Measurements from ENCODE around the gene UACA.

- no peak for TF ChIP-seq EZH2 (IDR thresholded peaks at IDR 0.05)
- no peak for TF ChIP-seq POLR2AphosphoS5 (IDR thresholded peaks at IDR 0.05; ENCODE audit: borderline replicate concordance, low read depth, low read length)
- no peak for TF ChIP-seq FOXP2 (optimal IDR thresholded peaks at IDR 0.05; ENCODE audit: control extremely low read depth, extremely low read length, insufficient read depth)
These were observed 48.8 kb downstream of the UACA start for GRCh38 chr15:70714565-70714964.

Measured in SK-N-MC (cell line).